Gastroesophageal sphincter (tissue), 3 donors: Measurements from ENCODE around the gene CARD19.

Experiments used
- CTCF ChIP-seq, 4 experiments: fragments of 200-600 bp in 2 of 4; fragments of 450-650 bp in 2 of 4; sonication (generic) in 1 of 4; IDR thresholded peaks; one replicate each; pipeline ENCODE4 v1.5.1; 2017 to 2019; ENCODE audit warnings: antibody characterized with exemption in 4 of 4, mild to moderate bottlenecking in 2 of 4, moderate library complexity in 2 of 4
- EP300 ChIP-seq: sonication (generic); formaldehyde crosslinking; IDR thresholded peaks from one replicate; pipeline ENCODE4 v1.6.1; 2017; ENCODE audit warnings: antibody characterized with exemption, mild to moderate bottlenecking
- POLR2AphosphoS5 ChIP-seq: sonication (generic); formaldehyde crosslinking; IDR thresholded peaks from one replicate; pipeline ENCODE4 v1.6.1; 2017; ENCODE audit warnings: antibody characterized with exemption

- TF ChIP-seq CTCF (IDR thresholded peaks at IDR 0.05) (no peak), EP300 (no peak), POLR2AphosphoS5 (no peak)
Observed at GRCh38 chr9:93090091-93090655, 5.8 kb upstream of the CARD19 start.
